ENCODE measurements around the gene FLT4. TPM values are rescaled to one million over a fixed set of nuclear protein-coding genes. Genes with fewer than 3 reads are reported as not detected.

Gene FLT4
- total RNA-seq, 1 experiment from 2014 or later = 0.44 TPM

DNA sequence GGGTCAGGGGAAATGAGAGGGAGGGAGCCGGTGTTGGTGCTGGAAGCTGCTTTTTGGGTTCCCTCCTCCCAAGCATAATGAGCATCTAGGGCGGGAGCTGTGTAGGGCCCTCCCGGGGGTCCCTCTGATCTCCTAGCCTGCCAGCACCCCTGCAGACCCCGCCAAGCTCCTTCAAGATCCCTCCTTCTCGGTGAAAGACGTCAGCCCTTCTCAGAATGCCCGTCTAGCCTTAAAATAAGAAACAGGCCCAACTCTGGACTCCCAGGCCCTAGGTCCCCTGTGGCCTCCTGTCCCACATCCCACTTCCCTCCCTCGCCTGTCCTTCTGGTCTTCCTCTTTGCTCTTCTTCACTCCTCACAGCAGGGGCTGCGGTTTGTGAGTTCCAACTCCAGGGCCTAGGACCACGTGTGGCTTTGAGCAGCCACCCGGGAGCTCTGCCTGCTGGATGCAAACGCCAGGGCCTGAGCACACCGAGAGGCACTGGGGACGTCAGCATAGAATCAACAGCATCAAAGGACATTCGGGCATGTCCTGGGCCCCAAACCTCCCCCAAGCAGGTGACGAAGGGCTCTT lies 49.3 kb downstream of the FLT4 start:
- DNase-seq (ENCODE audit: low read depth, low spot score) (no peak), ATAC-seq (no peak)
- H3K36me3 ChIP-seq (ENCODE audit: control insufficient read depth, insufficient read depth, low read length) = no peaks in the 10 kb centered on the region
- no peak overlapping the region for H3K4me3 ChIP-seq (ENCODE audit: low read depth in 2 of 2, low read length in 2 of 2)
- no peak overlapping the region for H3K27ac ChIP-seq (ENCODE audit: low read length)
- no TSS peak for BruUV-seq (replicated peaks)
- H3K27me3 ChIP-seq (ENCODE audit: control insufficient read depth, insufficient read depth, low read length) = no peaks in the 10 kb centered on the region
- H3K4me1 ChIP-seq (ENCODE audit: control insufficient read depth, insufficient read depth, low read length) = no peaks in the 10 kb centered on the region
- intact Hi-C loops (cut with micrococcal nuclease; ENCODE audit: unreplicated experiment) = no loop called here
- TF ChIP-seq, protein P1, sequence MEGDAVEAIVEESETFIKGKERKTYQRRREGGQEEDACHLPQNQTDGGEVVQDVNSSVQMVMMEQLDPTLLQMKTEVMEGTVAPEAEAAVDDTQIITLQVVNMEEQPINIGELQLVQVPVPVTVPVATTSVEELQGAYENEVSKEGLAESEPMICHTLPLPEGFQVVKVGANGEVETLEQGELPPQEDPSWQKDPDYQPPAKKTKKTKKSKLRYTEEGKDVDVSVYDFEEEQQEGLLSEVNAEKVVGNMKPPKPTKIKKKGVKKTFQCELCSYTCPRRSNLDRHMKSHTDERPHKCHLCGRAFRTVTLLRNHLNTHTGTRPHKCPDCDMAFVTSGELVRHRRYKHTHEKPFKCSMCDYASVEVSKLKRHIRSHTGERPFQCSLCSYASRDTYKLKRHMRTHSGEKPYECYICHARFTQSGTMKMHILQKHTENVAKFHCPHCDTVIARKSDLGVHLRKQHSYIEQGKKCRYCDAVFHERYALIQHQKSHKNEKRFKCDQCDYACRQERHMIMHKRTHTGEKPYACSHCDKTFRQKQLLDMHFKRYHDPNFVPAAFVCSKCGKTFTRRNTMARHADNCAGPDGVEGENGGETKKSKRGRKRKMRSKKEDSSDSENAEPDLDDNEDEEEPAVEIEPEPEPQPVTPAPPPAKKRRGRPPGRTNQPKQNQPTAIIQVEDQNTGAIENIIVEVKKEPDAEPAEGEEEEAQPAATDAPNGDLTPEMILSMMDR (IDR thresholded peaks at IDR 0.05) = no peak
- TF ChIP-seq, protein P2, sequence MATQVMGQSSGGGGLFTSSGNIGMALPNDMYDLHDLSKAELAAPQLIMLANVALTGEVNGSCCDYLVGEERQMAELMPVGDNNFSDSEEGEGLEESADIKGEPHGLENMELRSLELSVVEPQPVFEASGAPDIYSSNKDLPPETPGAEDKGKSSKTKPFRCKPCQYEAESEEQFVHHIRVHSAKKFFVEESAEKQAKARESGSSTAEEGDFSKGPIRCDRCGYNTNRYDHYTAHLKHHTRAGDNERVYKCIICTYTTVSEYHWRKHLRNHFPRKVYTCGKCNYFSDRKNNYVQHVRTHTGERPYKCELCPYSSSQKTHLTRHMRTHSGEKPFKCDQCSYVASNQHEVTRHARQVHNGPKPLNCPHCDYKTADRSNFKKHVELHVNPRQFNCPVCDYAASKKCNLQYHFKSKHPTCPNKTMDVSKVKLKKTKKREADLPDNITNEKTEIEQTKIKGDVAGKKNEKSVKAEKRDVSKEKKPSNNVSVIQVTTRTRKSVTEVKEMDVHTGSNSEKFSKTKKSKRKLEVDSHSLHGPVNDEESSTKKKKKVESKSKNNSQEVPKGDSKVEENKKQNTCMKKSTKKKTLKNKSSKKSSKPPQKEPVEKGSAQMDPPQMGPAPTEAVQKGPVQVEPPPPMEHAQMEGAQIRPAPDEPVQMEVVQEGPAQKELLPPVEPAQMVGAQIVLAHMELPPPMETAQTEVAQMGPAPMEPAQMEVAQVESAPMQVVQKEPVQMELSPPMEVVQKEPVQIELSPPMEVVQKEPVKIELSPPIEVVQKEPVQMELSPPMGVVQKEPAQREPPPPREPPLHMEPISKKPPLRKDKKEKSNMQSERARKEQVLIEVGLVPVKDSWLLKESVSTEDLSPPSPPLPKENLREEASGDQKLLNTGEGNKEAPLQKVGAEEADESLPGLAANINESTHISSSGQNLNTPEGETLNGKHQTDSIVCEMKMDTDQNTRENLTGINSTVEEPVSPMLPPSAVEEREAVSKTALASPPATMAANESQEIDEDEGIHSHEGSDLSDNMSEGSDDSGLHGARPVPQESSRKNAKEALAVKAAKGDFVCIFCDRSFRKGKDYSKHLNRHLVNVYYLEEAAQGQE (IDR thresholded peaks at IDR 0.05; ENCODE audit: insufficient read depth in 1 of 2, low read depth in 2 of 2, low read length in 1 of 2) = no peak
- no peak for TF ChIP-seq POLR2AphosphoS5 (IDR thresholded peaks at IDR 0.05; ENCODE audit: low read depth, low read length)
- TF ChIP-seq SIN3A (IDR thresholded peaks at IDR 0.05; ENCODE audit: borderline replicate concordance, insufficient read depth, low read depth, low read length) = no peak
- no peak for TF ChIP-seq TCF7L2 (IDR thresholded peaks at IDR 0.05; ENCODE audit: low read depth, low read length)
- H3K9me3 ChIP-seq (ENCODE audit: control insufficient read depth, insufficient read depth, low read depth, low read length) = no peaks in the 10 kb centered on the region
- in situ Hi-C loops (cut with HindIII; ENCODE audit: low pct_unique_long_range_greater_than_20kb, low sequenced_read_pairs) = no loop called here
- CTCF ChIA-PET = interaction anchor here (0.7 kb wide), 1 partner anchor 163 kb away, joined by 4 read pairs; no protein-coding TSS in a partner anchor
- POLR2A ChIA-PET = no interaction called here

- intact Hi-C loops (cut with micrococcal nuclease; ENCODE audit: unreplicated experiment) = no loop called here
- ChIA-PET CTCF (interaction anchor here (0.7 kb wide), 1 partner anchor 163 kb away, joined by 4 read pairs; no protein-coding TSS in a partner anchor), POLR2A (no interaction called here)
- no peaks in the 10 kb centered on the region for H3K27me3 ChIP-seq (ENCODE audit: control insufficient read depth, insufficient read depth, low read length)
- in situ Hi-C loops (cut with HindIII; ENCODE audit: low pct_unique_long_range_greater_than_20kb, low sequenced_read_pairs) = no loop called here
- no peaks in the 10 kb centered on the region for H3K36me3 ChIP-seq (ENCODE audit: control insufficient read depth, insufficient read depth, low read length)
- TF ChIP-seq TCF7L2 (IDR thresholded peaks at IDR 0.05; ENCODE audit: low read depth, low read length) (no peak), SIN3A (IDR thresholded peaks at IDR 0.05; ENCODE audit: borderline replicate concordance, insufficient read depth, low read depth, low read length) (no peak), POLR2AphosphoS5 (IDR thresholded peaks at IDR 0.05; ENCODE audit: low read depth, low read length) (no peak)
- TF ChIP-seq, protein P2 (IDR thresholded peaks at IDR 0.05; ENCODE audit: insufficient read depth in 1 of 2, low read depth in 2 of 2, low read length in 1 of 2) = no peak
- TF ChIP-seq, protein P1 (IDR thresholded peaks at IDR 0.05) = no peak
- DNase-seq (ENCODE audit: low read depth, low spot score) (no peak), ATAC-seq (no peak)
- no peak overlapping the region for H3K4me3 ChIP-seq (ENCODE audit: low read depth in 2 of 2, low read length in 2 of 2)
- H3K9me3 ChIP-seq (ENCODE audit: control insufficient read depth, insufficient read depth, low read depth, low read length) = no peaks in the 10 kb centered on the region
- BruUV-seq (replicated peaks) = no TSS peak
- no peaks in the 10 kb centered on the region for H3K4me1 ChIP-seq (ENCODE audit: control insufficient read depth, insufficient read depth, low read length)
- H3K27ac ChIP-seq (ENCODE audit: low read length) = no peak overlapping the region
These were observed 49.8 kb downstream of the FLT4 start for GRCh38 chr5:180599590-180599914.
